ENCODE measurements around the gene TUSC2. TPM values are rescaled to one million over a fixed set of nuclear protein-coding genes. Genes with fewer than 3 reads are reported as not detected.
A peak's percentile ranks its signal among the peaks of the same experiment; 100 is the strongest.

The TUSC2 gene
- total and polyA plus RNA-seq, 2 of the 13 experiments (the other 11 are each of a cell fraction or from before 2014, with no cell fraction given): 36.7 to 39.1 TPM

- Histone ChIP-seq H3K9ac (ENCODE audit: insufficient read depth, low read depth, low read length) (peak overlapping the region; percentile 99), H3K27ac (ENCODE audit: extremely low read length, insufficient read depth, low read length) (peak overlapping the region; percentile 100), H3K4me3 (replicated peaks in 1 of 3; ENCODE audit: insufficient read depth in 1 of 3, low read depth in 2 of 3, low read length in 3 of 3) (peak overlapping the region in 1 of 3 experiments; percentile 91; a peak in 1 of 6 replicates), H3K27me3 (ENCODE audit: control insufficient read depth in 1 of 2, insufficient read depth in 2 of 2, low read length in 2 of 2) (no peaks in the 10 kb centered on the region; a peak in 1 of 5 replicates), H3K4me1 (ENCODE audit: insufficient read depth, low read length) (peaks cover 71% of the 10 kb centered on the region), H4K20me1 (ENCODE audit: insufficient read depth, low read length) (no peaks in the 10 kb centered on the region), H3K79me2 (ENCODE audit: insufficient read depth, low read length) (peaks cover 38% of the 10 kb centered on the region), H3K9me3 (ENCODE audit: low read length) (no peaks in the 10 kb centered on the region), H3K36me3 (replicated peaks in 1 of 2; ENCODE audit: control insufficient read depth in 1 of 2, insufficient read depth in 2 of 2, low read length in 2 of 2) (peaks cover 7 to 26% of the 10 kb centered on the region in 2 experiments), H2AFZ (ENCODE audit: low read length) (no peak overlapping the region), H3K4me2 (ENCODE audit: low read depth, low read length) (peak overlapping the region; percentile 94)
- peak; percentile 44 for FAIRE-seq
- ChIA-PET POLR2A (interaction anchor here (0.7 to 13.0 kb wide), 7 partner anchors 13 to 60 kb away, joined by 3 to 222 read pairs (median 11); partner anchors contain the start of genes CYB561D2, HYAL1, HYAL3 and IFRD2), CTCF (ENCODE audit: low intra/inter-chr PET ratio, low total read pairs) (interaction anchor here (2.3 kb wide), 1 partner anchor 20 kb away, joined by 15 read pairs; the partner anchor contains the start of gene HYAL1)
- ATAC-seq: no peak
- 56% methylated on average over 4 of the region's 4 CpGs for WGBS (ENCODE audit: low lambda C conversion rate)
- no TSS peak for BruUV-seq (replicated peaks)
- in situ Hi-C loops (cut with HindIII; ENCODE audit: extremely low pct_ligation_motif_present, low pct_unique_long_range_greater_than_20kb) (loop anchor here (5.0 kb wide), 1 partner anchor 61 kb away; no protein-coding TSS in a partner anchor), intact Hi-C loops (cut with micrococcal nuclease; ENCODE audit: unreplicated experiment) (no loop called here)
- no peak for DNase-seq (ENCODE audit: low spot score)
- TF ChIP-seq ARNTL (CRISPR knock-in tag; IDR thresholded peaks at IDR 0.05) (0 out of 2 replicates have a peak, but pooled peaks have one; percentile 18), SAP130 (CRISPR knock-in tag; IDR thresholded peaks at IDR 0.05; ENCODE audit: low read depth) (peak; percentile 56), ZNF263 (CRISPR knock-in tag; IDR thresholded peaks at IDR 0.05) (peak; percentile 48; the same call in 1 of the 2 replicates), HDAC1 (CRISPR knock-in tag; IDR thresholded peaks at IDR 0.05) (0 out of 2 replicates have a peak, but pooled peaks have one; percentile 10), NR2F1 (CRISPR knock-in tag; IDR thresholded peaks at IDR 0.05) (no peak), SIN3B (IDR thresholded peaks at IDR 0.05; ENCODE audit: low read length) (no peak), MAX (IDR thresholded peaks at IDR 0.05) (0 out of 2 replicates have a peak, but pooled peaks have one; percentile 17), ZNF383 (CRISPR knock-in tag; IDR thresholded peaks at IDR 0.05; ENCODE audit: borderline replicate concordance) (0 out of 2 replicates have a peak, but pooled peaks have one; percentile 3), POLR2G (IDR thresholded peaks at IDR 0.05; ENCODE audit: low read depth, low read length) (0 out of 2 replicates have a peak, but pooled peaks have one; percentile 13), ZNF543 (CRISPR knock-in tag; IDR thresholded peaks at IDR 0.05) (0 out of 2 replicates have a peak, but pooled peaks have one; percentile 10), MED13 (CRISPR knock-in tag; IDR thresholded peaks at IDR 0.05) (0 out of 2 replicates have a peak, but pooled peaks have one; percentile 34), HMGXB4 (CRISPR knock-in tag; IDR thresholded peaks at IDR 0.05; ENCODE audit: borderline replicate concordance in 1 of 2, low read depth in 1 of 2) (no peak)
Measured at GRCh38 chr3:50323092-50323600, 4.9 kb downstream of the TUSC2 start.

Data from HepG2 (cell line).